Gastroesophageal sphincter (tissue), 4 donors: ENCODE data around the gene STAG3. TPM values are rescaled to one million over a fixed set of nuclear protein-coding genes. Genes with fewer than 3 reads are reported as not detected.

ENCODE experiments used
- ATAC-seq: fragments of 150-250 bp; one replicate; pipeline ENCODE4 v1.9.1; 2016; ENCODE audit warnings: mild to moderate bottlenecking, moderate library complexity
- H3K27ac ChIP-seq, 4 donors: fragments of 200-600 bp; sonication (generic) in 3 of 4; 1 replicate in 3 of 4; 2 replicates in 1 of 4; pipeline ENCODE4 v1.5.1; 2016 to 2019
- H3K27me3 ChIP-seq: fragments of 200-600 bp; sonication (generic); one replicate; pipeline ENCODE4 v1.5.1; 2019
- H3K36me3 ChIP-seq, 2 donors: fragments of 200-600 bp; sonication (generic); one replicate each; pipeline ENCODE4 v1.5.1; 2019; ENCODE audit warnings: control low read depth in 1 of 2
- H3K4me1 ChIP-seq, 3 donors: fragments of 200-600 bp; sonication (generic); 1 replicate in 2 of 3; 2 replicates in 1 of 3; pipeline ENCODE4 v1.5.1; 2016 to 2019; ENCODE audit warnings: control low read depth in 2 of 3
- H3K4me3 ChIP-seq, 2 donors: fragments of 200-600 bp; sonication (generic); one replicate each; pipeline ENCODE4 v1.5.1; 2019; ENCODE audit warnings: mild to moderate bottlenecking in 1 of 2, moderate library complexity in 1 of 2
- H3K9me3 ChIP-seq, 3 donors: fragments of 200-600 bp; sonication (generic); one replicate each; pipeline ENCODE4 v1.5.1; 2017 to 2019; ENCODE audit warnings: control low read depth in 2 of 3
- CTCF ChIP-seq, 4 experiments: fragments of 200-600 bp in 2 of 4; fragments of 450-650 bp in 2 of 4; sonication (generic) in 1 of 4; IDR thresholded peaks; one replicate each; pipeline ENCODE4 v1.5.1; 2017 to 2019; ENCODE audit warnings: antibody characterized with exemption in 4 of 4, mild to moderate bottlenecking in 2 of 4, moderate library complexity in 2 of 4
- EP300 ChIP-seq: sonication (generic); formaldehyde crosslinking; IDR thresholded peaks from one replicate; pipeline ENCODE4 v1.6.1; 2017; ENCODE audit warnings: antibody characterized with exemption, mild to moderate bottlenecking
- POLR2A ChIP-seq, 2 donors: fragments of 450-650 bp; IDR thresholded peaks; one replicate each; pipeline ENCODE4 v1.6.1; 2017; ENCODE audit warnings: antibody characterized with exemption in 2 of 2, mild to moderate bottlenecking in 2 of 2, moderate library complexity in 1 of 2
- POLR2AphosphoS5 ChIP-seq: sonication (generic); formaldehyde crosslinking; IDR thresholded peaks from one replicate; pipeline ENCODE4 v1.6.1; 2017; ENCODE audit warnings: antibody characterized with exemption
- WGBS, 2 donors: methylation state at CpG; one replicate each; pipeline ENCODE4 v1.1.5; 2018; ENCODE audit warnings: low coverage in 1 of 2; 5-methylcytosine and 5-hydroxymethylcytosine counted together
- total RNA-seq, 4 donors: library from RNA; depleted of rRNA; stranded (reverse); fragments of >200 nt; gene quantifications; one replicate each; pipeline ENCODE4 v1.1.0, GENCODE V29; 2016

Gene STAG3
- total RNA-seq, 4 donors from 2014 or later: 0.47 TPM; not detected in 3

GRCh38 chr7:100160067-100160466 lies 17.7 kb upstream of the STAG3 start:
- H3K27ac ChIP-seq: no peak overlapping the region
- no peaks in the 10 kb centered on the region for H3K9me3 ChIP-seq
- no peaks in the 10 kb centered on the region for H3K27me3 ChIP-seq
- no peak overlapping the region for H3K4me3 ChIP-seq
- H3K36me3 ChIP-seq: peaks cover 0 to 22% of the 10 kb centered on the region in 2 donors
- WGBS, 2 donors: 100% methylated on average over 2 of the region's 18 CpGs; no CpG with 5 or more reads in 1 of the 2 donors
- no peak for ATAC-seq
- H3K4me1 ChIP-seq: peaks cover 0 to 28% (median 14%) of the 10 kb centered on the region in 3 donors
- TF ChIP-seq POLR2A (IDR thresholded peaks at IDR 0.05) (no peak), CTCF (IDR thresholded peaks at IDR 0.05) (no peak), POLR2AphosphoS5 (no peak), EP300 (no peak)

DNA sequence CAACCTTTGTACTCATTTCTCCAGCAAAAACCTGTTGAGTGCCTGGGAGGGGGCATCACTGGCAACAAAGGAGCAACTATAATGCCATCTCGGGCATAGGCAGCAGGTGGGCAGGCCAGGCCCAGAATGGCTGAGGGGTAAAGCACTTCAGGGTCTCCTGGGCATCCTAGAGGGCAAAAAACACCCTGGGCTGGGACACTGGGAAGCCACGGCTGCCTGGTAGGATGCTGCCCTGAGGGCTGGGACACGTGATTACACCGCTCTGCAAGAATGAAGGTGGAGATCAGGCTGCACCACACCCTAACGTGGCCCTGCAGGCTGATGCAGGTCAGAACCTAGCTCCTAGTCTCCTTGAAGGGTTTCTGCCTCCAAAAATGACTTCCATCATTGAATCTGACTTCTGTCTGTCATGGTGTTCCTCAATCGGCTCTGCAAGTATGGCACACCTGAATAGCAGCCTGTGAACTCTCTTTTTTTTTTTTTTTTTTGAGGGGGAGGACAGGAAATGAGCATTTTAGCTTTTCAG lies 14.6 kb upstream of the STAG3 start:
- H3K27me3 ChIP-seq: peaks cover 20% of the 10 kb centered on the region
- WGBS, 2 donors: 74 to 100% methylated on average over 2 to 5 of the region's 6 CpGs
- no peak overlapping the region for H3K27ac ChIP-seq
- H3K4me1 ChIP-seq: peaks cover 0 to 23% (median under 1%) of the 10 kb centered on the region in 3 donors
- H3K4me3 ChIP-seq: no peak overlapping the region
- no peaks in the 10 kb centered on the region for H3K9me3 ChIP-seq
- TF ChIP-seq CTCF (IDR thresholded peaks at IDR 0.05): no peak
- no peak for TF ChIP-seq POLR2A (IDR thresholded peaks at IDR 0.05)
- TF ChIP-seq EP300: no peak
- TF ChIP-seq POLR2AphosphoS5: no peak
- H3K36me3 ChIP-seq: no peaks in the 10 kb centered on the region
- ATAC-seq: no peak

GRCh38 chr7:100163871-100164270 lies 13.8 kb upstream of the STAG3 start:
- no peak overlapping the region for H3K4me3 ChIP-seq
- no peaks in the 10 kb centered on the region for H3K36me3 ChIP-seq
- H3K27ac ChIP-seq: no peak overlapping the region
- no peak for ATAC-seq
- H3K4me1 ChIP-seq: peaks cover 0 to 26% (median 0%) of the 10 kb centered on the region in 3 donors
- H3K9me3 ChIP-seq: no peaks in the 10 kb centered on the region
- peaks cover 23% of the 10 kb centered on the region for H3K27me3 ChIP-seq
- no peak for TF ChIP-seq POLR2A (IDR thresholded peaks at IDR 0.05)
- no peak for TF ChIP-seq POLR2AphosphoS5
- no peak for TF ChIP-seq CTCF (IDR thresholded peaks at IDR 0.05)
- no peak for TF ChIP-seq EP300
- WGBS, 2 donors: 89 to 100% methylated on average over 1 to 5 of the region's 5 CpGs

DNA sequence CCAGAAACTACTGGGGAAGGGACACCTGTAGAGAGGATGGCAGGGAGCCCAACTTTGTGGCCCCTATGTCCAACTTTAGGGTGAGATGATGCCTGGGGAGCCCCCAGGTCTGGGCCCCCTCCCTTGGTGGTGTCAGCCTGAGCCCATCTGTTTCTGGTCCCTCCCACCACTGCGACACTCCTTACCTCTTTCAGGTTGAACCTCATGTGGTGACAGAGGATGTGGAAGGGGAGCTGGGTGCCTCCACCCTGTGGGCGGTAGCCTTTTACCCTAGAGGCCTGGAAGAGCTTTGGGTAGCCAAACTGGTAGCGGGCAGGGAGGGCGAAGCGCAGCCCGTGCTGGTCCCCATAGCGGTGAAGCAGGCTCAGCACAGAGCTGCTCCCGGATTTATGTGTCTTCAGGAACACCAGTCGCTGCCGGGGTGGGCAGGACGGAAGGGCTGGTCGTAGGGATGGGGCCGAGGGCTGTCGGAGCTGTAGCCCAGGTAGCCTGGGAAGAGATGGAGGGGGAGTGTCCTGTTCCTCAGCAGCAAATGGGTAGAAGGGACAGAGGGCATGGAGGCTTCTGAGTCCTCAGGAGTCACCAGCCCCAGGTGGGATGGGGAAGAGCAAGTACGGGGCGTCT lies 11.3 kb upstream of the STAG3 start:
- H3K4me3 ChIP-seq: no peak overlapping the region
- no peak overlapping the region for H3K27ac ChIP-seq
- H3K4me1 ChIP-seq: peaks cover 0 to 33% (median 0%) of the 10 kb centered on the region in 3 donors
- no peaks in the 10 kb centered on the region for H3K9me3 ChIP-seq
- TF ChIP-seq CTCF (IDR thresholded peaks at IDR 0.05): no peak
- TF ChIP-seq POLR2AphosphoS5: no peak
- TF ChIP-seq POLR2A (IDR thresholded peaks at IDR 0.05): no peak
- TF ChIP-seq EP300: no peak
- WGBS, 2 donors: 85 to 100% methylated on average over 1 to 4 of the region's 16 CpGs
- H3K36me3 ChIP-seq: no peaks in the 10 kb centered on the region
- ATAC-seq: no peak
- peaks cover 38% of the 10 kb centered on the region for H3K27me3 ChIP-seq
